ENCODE measurements around the gene ILF3. TPM values are rescaled to one million over a fixed set of nuclear protein-coding genes. Genes with fewer than 3 reads are reported as not detected.
"Not testable (repeated sequence)": the region's sequence is repeated elsewhere in the genome, so short reads cannot be mapped to it uniquely, and the experiment has no call there.

ILF3 gene
- total RNA-seq, 1 donor from 2014 or later: 97.4 TPM

DNA sequence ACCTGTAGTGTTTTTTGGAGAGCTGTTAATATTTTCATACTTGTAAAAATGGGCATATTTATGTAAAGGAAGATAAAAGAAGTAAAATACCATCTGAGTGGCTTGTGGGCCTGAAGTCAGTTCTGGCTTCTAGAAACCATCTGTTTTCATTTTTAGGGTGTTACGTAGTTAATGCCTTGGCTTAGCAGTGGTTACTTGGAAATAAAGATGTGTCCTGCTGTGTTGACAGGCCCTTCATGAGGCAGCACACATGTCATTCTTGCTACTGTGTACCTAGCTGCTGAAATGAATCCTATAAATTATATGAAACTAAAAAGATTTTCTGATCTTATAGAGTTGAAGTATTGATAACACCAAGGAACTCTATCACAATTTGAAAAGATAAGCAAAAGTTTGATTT is 16.0 kb downstream of the ILF3 start:
- Histone ChIP-seq H3K27me3 (ENCODE audit: control insufficient read depth, insufficient read depth, low read length) (no peaks in the 10 kb centered on the region), H3K36me3 (ENCODE audit: control insufficient read depth, insufficient read depth, low read length) (peaks cover 18% of the 10 kb centered on the region), H3K4me3 (ENCODE audit: low read depth, low read length) (no peak overlapping the region)
- TF ChIP-seq, protein P1, sequence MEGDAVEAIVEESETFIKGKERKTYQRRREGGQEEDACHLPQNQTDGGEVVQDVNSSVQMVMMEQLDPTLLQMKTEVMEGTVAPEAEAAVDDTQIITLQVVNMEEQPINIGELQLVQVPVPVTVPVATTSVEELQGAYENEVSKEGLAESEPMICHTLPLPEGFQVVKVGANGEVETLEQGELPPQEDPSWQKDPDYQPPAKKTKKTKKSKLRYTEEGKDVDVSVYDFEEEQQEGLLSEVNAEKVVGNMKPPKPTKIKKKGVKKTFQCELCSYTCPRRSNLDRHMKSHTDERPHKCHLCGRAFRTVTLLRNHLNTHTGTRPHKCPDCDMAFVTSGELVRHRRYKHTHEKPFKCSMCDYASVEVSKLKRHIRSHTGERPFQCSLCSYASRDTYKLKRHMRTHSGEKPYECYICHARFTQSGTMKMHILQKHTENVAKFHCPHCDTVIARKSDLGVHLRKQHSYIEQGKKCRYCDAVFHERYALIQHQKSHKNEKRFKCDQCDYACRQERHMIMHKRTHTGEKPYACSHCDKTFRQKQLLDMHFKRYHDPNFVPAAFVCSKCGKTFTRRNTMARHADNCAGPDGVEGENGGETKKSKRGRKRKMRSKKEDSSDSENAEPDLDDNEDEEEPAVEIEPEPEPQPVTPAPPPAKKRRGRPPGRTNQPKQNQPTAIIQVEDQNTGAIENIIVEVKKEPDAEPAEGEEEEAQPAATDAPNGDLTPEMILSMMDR (IDR thresholded peaks at IDR 0.05; ENCODE audit: insufficient read depth, low read length, severe bottlenecking): no peak
- FAIRE-seq: no peak
- DNase-seq (ENCODE audit: low read depth): no peak

DNA sequence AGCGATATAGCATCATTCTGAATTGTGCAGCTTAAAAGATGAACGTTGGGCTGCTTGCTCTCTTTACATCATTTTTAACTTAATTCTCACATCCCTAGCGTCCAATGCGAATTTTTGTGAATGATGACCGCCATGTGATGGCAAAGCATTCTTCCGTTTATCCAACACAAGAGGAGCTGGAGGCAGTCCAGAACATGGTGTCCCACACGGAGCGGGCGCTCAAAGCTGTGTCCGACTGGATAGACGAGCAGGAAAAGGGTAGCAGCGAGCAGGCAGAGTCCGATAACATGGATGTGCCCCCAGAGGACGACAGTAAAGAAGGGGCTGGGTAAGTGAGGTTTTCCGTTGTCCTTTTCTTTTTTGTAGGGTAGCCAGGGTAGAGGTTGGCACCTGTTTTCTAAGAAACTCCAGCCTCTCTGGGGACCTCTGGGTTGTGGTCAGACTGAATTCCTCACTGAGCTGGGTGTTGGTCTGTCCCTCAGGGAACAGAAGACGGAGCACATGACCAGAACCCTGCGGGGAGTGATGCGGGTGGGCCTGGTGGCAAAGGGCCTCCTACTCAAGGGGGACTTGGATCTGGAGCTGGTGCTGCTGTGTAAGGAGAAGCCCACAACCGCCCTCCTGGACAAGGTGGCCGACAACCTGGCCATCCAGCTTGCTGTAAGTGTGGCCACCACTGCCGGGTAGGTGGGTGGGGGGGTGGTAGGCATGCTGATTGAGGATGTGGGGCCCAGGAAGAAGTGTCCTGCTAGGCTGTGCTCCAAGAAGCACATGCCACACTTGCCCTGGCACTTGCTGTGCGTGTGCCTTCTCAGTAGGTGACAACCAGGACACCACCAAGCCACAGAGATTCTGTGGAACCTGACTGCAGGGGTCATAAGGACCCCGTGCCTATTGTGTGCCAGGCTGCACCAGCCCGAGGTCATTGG is 17.0 kb downstream of the ILF3 start:
- DNase-seq (ENCODE audit: low read depth) (no peak), FAIRE-seq (no peak)
- peaks cover 21% of the 10 kb centered on the region for H3K36me3 ChIP-seq (ENCODE audit: control insufficient read depth, insufficient read depth, low read length)
- H3K27me3 ChIP-seq (ENCODE audit: control insufficient read depth, insufficient read depth, low read length): no peaks in the 10 kb centered on the region
- TF ChIP-seq, protein P1 (IDR thresholded peaks at IDR 0.05; ENCODE audit: insufficient read depth, low read length, severe bottlenecking): no peak
- H3K4me3 ChIP-seq (ENCODE audit: low read depth, low read length): no peak overlapping the region

DNA sequence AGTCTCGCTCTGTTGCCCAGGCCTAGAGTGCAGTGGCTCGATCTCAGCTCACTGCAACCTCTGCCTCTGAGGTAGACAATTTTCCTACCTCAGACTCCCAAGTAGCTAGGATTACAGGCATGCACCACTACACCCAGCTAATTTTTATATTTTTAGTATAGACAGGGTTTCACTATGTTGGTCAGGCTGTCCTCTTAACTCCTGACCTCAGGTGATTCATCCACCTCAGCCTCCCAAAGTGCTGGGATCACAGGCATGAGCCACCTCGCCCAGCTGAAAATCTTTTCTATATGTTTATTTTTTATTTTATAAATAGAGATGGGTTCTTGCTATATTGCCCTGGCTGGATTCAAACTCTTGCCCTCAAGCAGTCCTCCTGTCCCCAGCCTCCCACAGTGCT is 17.8 kb downstream of the ILF3 start:
- not testable (repeated sequence) for DNase-seq (ENCODE audit: low read depth); FAIRE-seq; H3K27me3 ChIP-seq (ENCODE audit: control insufficient read depth, insufficient read depth, low read length); H3K4me3 ChIP-seq (ENCODE audit: low read depth, low read length)
- H3K36me3 ChIP-seq (ENCODE audit: control insufficient read depth, insufficient read depth, low read length): peaks cover 22% of the 10 kb centered on the region

DNA sequence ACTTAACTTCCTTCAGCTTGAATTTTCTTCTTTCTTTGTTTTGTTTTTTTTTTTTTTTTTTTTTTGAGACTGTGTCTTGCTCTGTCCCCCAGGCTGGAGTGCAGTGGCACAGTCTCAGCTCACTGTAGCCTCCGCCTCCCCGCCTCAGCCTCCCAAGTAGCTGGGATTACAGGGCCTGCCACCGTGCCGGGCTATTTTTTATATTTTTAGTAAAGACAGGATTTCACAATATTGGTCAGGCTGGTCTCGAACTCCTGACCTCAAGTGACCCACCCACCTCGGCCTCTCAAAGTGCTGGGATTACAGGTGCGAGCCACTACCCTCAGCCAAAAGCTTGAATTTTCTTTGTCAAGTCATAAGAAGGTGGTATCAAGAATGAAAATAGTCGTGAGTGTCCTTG is 21.1 kb downstream of the ILF3 start:
- H3K4me3 ChIP-seq (ENCODE audit: low read depth, low read length); H3K27me3 ChIP-seq (ENCODE audit: control insufficient read depth, insufficient read depth, low read length); DNase-seq (ENCODE audit: low read depth); FAIRE-seq: not testable (repeated sequence)
- H3K36me3 ChIP-seq (ENCODE audit: control insufficient read depth, insufficient read depth, low read length): peaks cover 44% of the 10 kb centered on the region

DNA sequence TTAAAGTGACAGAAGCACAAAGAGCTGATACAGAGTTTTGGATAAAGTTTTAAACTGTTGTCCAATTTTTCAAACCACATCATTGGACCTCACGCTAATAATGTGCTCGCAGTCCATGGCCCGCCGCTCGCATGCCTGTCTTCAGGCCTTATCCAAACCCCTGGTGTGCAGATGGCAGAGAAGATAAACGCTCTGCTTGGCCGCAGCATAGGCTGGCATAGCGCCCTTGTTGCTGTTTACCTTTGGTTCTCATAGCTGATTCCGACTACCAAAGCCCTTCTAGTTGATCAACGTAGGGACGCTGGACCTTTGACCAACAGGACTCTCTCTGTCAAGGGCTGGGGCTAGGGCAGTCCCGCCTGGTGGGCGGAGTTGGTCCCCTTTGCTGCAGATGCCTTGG is 23.6 kb downstream of the ILF3 start:
- no peak for FAIRE-seq
- TF ChIP-seq, protein P1 (IDR thresholded peaks at IDR 0.05; ENCODE audit: insufficient read depth, low read length, severe bottlenecking): no peak
- Histone ChIP-seq H3K36me3 (ENCODE audit: control insufficient read depth, insufficient read depth, low read length) (peaks cover 58% of the 10 kb centered on the region), H3K4me3 (ENCODE audit: low read depth, low read length) (no peak overlapping the region), H3K27me3 (ENCODE audit: control insufficient read depth, insufficient read depth, low read length) (no peaks in the 10 kb centered on the region)
- no peak for DNase-seq (ENCODE audit: low read depth)

DNA sequence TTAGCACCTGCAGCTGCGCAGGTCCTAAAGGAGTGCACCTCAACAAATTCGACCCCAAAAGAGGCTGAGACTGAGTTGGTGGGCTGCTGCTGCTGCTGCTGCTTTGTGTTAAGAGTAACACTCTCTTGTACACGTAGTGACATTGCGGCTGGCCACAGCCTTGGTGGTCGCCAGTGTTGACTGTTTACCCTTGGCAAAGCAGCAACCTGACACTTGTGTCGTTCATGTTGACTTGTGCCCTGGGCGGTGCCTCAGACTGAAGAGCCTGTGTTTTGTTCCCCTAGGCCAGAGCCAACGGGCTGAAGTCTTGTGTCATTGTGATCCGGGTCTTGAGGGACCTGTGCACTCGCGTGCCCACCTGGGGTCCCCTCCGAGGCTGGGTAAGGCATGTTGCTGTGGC is 24.7 kb downstream of the ILF3 start:
- Histone ChIP-seq H3K27me3 (ENCODE audit: control insufficient read depth, insufficient read depth, low read length) (no peaks in the 10 kb centered on the region), H3K4me3 (ENCODE audit: low read depth, low read length) (no peak overlapping the region), H3K36me3 (ENCODE audit: control insufficient read depth, insufficient read depth, low read length) (peaks cover 64% of the 10 kb centered on the region)
- TF ChIP-seq, protein P1 (IDR thresholded peaks at IDR 0.05; ENCODE audit: insufficient read depth, low read length, severe bottlenecking): no peak
- FAIRE-seq (no peak), DNase-seq (ENCODE audit: low read depth) (no peak)

DNA sequence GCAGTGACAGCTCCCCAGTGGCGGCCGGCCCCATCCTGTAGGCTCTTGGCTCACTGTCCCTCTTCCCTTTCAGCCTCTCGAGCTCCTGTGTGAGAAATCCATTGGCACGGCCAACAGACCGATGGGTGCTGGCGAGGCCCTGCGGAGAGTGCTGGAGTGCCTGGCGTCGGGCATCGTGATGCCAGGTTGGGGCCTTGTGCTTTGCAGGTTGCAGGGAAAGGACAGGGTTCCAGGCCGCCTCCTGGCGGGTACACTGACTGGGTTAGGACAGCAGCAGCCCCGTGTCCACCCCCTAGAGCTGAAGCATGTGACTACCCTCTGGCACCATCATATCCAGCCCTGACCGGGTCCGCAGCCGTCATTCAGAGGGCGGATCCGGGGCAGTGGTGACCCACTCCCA is 25.6 kb downstream of the ILF3 start:
- DNase-seq (ENCODE audit: low read depth) (no peak), FAIRE-seq (no peak)
- Histone ChIP-seq H3K27me3 (ENCODE audit: control insufficient read depth, insufficient read depth, low read length) (no peaks in the 10 kb centered on the region), H3K4me3 (ENCODE audit: low read depth, low read length) (no peak overlapping the region), H3K36me3 (ENCODE audit: control insufficient read depth, insufficient read depth, low read length) (peaks cover 63% of the 10 kb centered on the region)
- TF ChIP-seq, protein P1 (IDR thresholded peaks at IDR 0.05; ENCODE audit: insufficient read depth, low read length, severe bottlenecking): no peak
